Ramos (cell line): ENCODE data around the gene EPB41L2.

ENCODE experiments used
- in situ Hi-C: fragments of 300-500 bp; cut with MboI; formaldehyde crosslinking; loops from one replicate; pipeline ENCODE4 v1.14.3; 2022; ENCODE audit warnings: low sequenced_read_pairs; ENCODE audit not compliant: unreplicated experiment

EPB41L2 gene

DNA sequence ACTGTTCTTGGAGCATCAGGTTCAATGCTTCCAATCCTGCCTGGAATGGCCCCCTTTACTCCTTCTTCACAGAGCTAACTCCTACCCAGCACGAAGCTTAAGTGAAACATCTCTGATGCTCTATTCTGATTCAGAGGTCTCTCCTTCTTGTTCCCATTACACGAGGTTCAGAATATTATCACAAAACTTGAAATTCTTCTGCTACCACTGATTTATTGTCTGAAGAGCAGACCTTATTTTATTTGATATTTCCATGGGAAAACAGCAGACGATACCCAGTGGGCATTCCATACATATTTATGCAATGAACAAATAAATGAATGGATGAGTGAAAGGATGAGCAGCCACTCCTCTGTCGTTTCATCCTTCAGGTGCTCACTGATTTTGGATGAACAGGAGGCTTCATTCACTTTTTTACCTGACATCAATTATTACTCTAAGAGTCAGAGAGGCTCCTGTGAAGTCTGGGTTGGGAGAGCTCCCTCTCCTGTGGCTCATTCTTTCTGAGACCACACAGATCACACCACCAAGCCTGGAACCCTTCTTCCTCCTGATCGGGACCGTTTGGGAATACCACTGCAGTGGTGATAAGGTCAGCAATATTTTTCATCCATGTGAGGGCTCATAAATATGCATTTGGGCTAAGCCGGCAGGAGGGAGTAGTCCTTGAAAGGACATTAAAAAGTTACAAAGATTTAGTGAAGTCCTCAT lies 210.0 kb downstream of the EPB41L2 start:
- in situ Hi-C loops, result no loop called here

DNA sequence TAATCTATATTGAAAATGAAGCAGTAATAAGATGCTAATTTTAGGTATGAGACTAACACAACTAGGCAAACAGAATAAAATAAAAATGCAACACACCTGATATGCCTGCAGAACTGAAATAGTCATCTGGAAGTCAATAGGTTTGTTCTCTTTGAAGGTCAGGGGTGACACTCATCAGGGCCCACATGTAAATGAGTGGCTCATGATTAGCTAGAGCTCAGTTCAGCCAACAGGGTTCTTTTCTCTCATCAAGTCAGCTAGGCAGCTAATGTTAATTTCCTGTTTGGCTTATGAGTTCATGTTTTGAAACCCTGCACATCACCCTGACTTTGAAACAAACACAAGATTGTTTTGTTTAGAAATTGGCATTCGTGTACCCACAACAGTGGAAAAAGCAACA lies 212.0 kb downstream of the EPB41L2 start:
- in situ Hi-C loops, result no loop called here

- in situ Hi-C loops, result no loop called here
Observed at GRCh38 chr6:130849594-130849993, 213.5 kb downstream of the EPB41L2 start.

- in situ Hi-C loops, result no loop called here
Observed at GRCh38 chr6:130848945-130849344, 214.1 kb downstream of the EPB41L2 start.

- in situ Hi-C loops, result no loop called here
Observed at GRCh38 chr6:130847001-130847910, 215.8 kb downstream of the EPB41L2 start.

GRCh38 chr6:130846501-130846900 lies 216.5 kb downstream of the EPB41L2 start:
- in situ Hi-C loops, result no loop called here

GRCh38 chr6:130843575-130844320 lies 219.3 kb downstream of the EPB41L2 start:
- in situ Hi-C loops, result no loop called here

DNA sequence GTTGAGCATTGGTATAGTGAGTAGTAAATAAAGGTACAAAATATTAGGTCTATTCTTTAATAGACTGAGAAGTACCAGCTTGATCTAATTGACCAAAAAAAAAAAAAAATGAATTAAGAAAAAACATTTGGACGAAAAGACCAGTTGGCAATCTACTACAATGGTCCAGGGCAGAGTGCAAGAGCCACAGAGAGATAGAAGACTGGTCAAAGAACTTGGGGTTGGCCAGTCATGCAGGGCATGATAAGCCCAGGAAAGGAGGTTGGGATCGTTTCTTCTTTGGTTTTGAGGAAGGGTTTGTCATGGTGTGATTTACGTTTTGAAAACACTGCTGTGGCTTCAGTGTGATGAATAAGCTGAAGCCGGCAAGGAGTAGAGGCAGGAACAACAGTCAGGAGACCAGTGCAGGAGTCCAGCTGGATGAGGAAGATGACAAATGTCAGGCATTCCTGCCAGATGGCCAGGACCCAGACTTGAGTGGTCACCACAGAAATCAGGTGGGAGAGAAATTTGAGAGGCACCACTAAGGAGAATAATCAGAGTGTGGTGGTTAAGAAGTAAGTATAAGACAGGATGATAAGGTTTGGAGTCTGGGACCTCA lies 221.8 kb downstream of the EPB41L2 start:
- in situ Hi-C loops, result no loop called here

DNA sequence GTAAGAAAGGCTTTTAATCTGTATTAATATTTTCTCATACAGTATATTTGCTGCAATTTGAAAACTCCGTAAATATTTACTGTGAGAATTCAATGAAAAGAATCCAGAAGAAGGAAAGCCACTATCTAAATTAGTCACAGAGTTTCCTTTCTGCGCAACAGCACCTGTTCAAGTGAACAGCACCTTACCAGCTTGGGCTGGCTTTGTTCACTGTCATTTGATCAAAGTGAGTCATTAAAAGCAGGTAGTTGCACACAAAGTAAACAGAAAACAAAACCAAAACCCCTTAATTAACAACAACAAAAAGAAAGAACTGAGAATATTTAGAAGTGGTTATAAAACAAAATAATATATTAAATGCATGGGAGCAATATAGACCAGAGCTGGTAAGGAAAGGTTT lies 223.0 kb downstream of the EPB41L2 start:
- in situ Hi-C loops, result no loop called here

- in situ Hi-C loops, result no loop called here
Observed at GRCh38 chr6:130839379-130839778, 223.7 kb downstream of the EPB41L2 start.

- in situ Hi-C loops, result no loop called here
Observed at GRCh38 chr6:130838951-130839350, 224.1 kb downstream of the EPB41L2 start.

GRCh38 chr6:130838250-130838860 lies 224.7 kb downstream of the EPB41L2 start:
- in situ Hi-C loops, result no loop called here

GRCh38 chr6:130837067-130837466 lies 226.0 kb downstream of the EPB41L2 start:
- in situ Hi-C loops, result no loop called here

GRCh38 chr6:130836055-130836640 lies 226.9 kb downstream of the EPB41L2 start:
- in situ Hi-C loops, result no loop called here

DNA sequence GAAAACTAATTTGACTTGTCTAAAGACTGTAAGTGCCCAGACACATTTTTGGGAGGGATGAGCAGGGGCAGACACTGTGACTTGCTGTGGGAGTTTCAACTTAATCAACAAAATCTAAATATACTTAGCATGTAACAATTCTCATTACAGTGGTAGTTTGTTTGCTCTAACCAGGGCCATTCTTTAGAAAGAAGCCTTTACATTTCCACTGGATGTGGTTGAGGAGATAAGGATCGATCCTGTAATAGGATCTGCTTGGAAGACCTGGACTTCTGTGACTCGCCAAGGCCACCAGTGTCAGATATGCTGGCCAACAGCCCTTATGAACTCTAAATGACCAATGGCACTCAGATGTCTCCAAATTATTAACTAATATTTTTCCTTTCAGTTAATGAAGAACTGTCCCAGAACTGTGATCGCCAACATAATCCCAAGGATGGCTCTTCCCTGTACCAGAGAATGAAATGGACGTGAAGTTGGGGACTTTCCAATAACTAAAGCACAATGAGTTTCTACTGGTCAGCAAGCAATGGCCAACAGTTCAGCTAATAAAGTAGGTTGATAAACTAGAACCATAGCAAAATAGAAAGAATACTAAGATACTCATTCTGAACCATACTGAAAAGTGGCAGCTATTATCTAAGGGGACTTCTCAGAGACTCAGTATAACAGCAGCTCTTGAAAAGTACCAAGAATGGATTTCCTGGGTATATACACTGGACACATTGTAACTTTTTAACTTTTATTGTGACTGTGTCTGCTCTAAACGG lies 228.4 kb downstream of the EPB41L2 start:
- in situ Hi-C loops, result no loop called here

- in situ Hi-C loops, result no loop called here
Observed at GRCh38 chr6:130833569-130833968, 229.5 kb downstream of the EPB41L2 start.

- in situ Hi-C loops, result no loop called here
Observed at GRCh38 chr6:130831607-130832006, 231.4 kb downstream of the EPB41L2 start.

DNA sequence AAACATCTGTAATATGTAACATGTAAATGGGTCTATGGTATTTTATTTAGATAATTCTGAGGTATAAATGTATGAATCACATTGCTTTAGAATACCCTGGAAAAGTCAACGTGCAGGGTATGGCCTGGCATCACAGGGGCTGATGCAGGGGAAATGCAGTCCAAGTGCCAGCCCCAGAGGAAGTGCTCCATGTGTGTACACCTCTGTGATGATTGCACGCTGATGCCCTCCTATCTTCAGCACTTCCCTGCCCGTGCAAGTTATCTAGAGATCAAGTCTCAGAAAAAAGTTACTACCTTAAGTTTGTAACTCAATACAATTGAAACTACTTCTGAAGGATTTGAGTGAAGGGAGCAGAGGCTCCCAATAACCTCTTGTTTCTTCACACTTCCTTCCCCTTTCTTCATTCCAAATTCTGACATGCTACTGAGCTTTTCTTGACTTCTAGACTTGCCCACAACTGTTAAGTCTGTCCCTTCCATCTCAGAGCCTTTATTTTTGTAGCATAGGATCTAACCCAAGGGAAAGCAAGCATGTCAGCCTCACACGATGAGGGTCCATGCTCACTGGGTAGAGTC lies 233.6 kb downstream of the EPB41L2 start:
- in situ Hi-C loops, result no loop called here
